Naive thymus-derived CD4-positive, alpha-beta T cell (primary cell): ENCODE measurements around the gene OR1N1. TPM values are rescaled to one million over a fixed set of nuclear protein-coding genes. Genes with fewer than 3 reads are reported as not detected.
A peak's percentile ranks its signal among the peaks of the same experiment; 100 is the strongest.

ENCODE experiments used
- ATAC-seq: fragments of 150-1000 bp; cut with Tn5 transposase; 2 replicates; pipeline ENCODE4 v1.10.0; 2021; ENCODE audit warnings: mild to moderate bottlenecking, moderate library complexity
- CTCF ChIA-PET: fragments of 350-600 bp; sonication (Branson Sonifier 250); formaldehyde crosslinking; loops from one replicate; lab custom pipeline; 2021; ENCODE audit warnings: antibody characterized with exemption; lab: Charles Lee
- POLR2A ChIA-PET: fragments of 350-600 bp; sonication (Branson Sonifier 250); formaldehyde crosslinking; loops from one replicate; lab custom pipeline; 2021; ENCODE audit warnings: antibody characterized with exemption, inconsistent platforms; lab: Charles Lee
- DNase-seq, 9 donors: peaks; one replicate each; pipeline versions ENCODE4 v3.0.0 to v3.0.0-alpha.2; 2020 to 2022; ENCODE audit warnings: mixed read lengths in 1 of 9
- H3K27ac ChIP-seq: one replicate; pipeline ENCODE4 v1.7.0; 2013; ENCODE audit warnings: mild to moderate bottlenecking, low read depth, low read length, moderate library complexity
- H3K27me3 ChIP-seq, 2 donors: one replicate each; pipeline ENCODE4 v1.7.0; 2013; ENCODE audit warnings: low read length in 2 of 2, mild to moderate bottlenecking in 2 of 2, moderate library complexity in 2 of 2; ENCODE audit not compliant: control insufficient read depth in 2 of 2, insufficient read depth in 2 of 2
- H3K36me3 ChIP-seq, 3 experiments: 1 replicate in 2 of 3; 2 replicates in 1 of 3; pipeline ENCODE4 v1.7.0; 2013; ENCODE audit warnings: low read length in 3 of 3, mild to moderate bottlenecking in 3 of 3, moderate library complexity in 1 of 3; ENCODE audit not compliant: insufficient read depth in 3 of 3, control insufficient read depth in 2 of 3
- H3K4me1 ChIP-seq, 2 donors: one replicate each; pipeline ENCODE4 v1.7.0; 2013; ENCODE audit warnings: low read length in 2 of 2, mild to moderate bottlenecking in 2 of 2, moderate library complexity in 1 of 2; ENCODE audit not compliant: control insufficient read depth in 2 of 2, insufficient read depth in 2 of 2
- H3K4me3 ChIP-seq: 2 replicates; pipeline ENCODE4 v1.7.0; 2013; ENCODE audit warnings: mild to moderate bottlenecking, low read length
- H3K9me3 ChIP-seq, 3 experiments: 1 replicate in 2 of 3; 2 replicates in 1 of 3; pipeline ENCODE4 v1.7.0; 2013; ENCODE audit warnings: low read length in 3 of 3; ENCODE audit not compliant: control insufficient read depth in 2 of 3
- H3K27ac Mint-ChIP-seq, 9 donors: one replicate each; pipeline ENCODE4 v1.8.0; 2020 to 2022; ENCODE audit warnings: mixed read lengths in 9 of 9, mild to moderate bottlenecking in 8 of 9, moderate library complexity in 5 of 9, inconsistent platforms in 2 of 9
- H3K27me3 Mint-ChIP-seq, 5 donors: one replicate each; pipeline ENCODE4 v1.8.0; 2021 to 2022; ENCODE audit warnings: mixed read lengths in 5 of 5, mild to moderate bottlenecking in 1 of 5
- H3K36me3 Mint-ChIP-seq, 5 donors: one replicate each; pipeline ENCODE4 v1.8.0; 2020 to 2022; ENCODE audit warnings: mixed read lengths in 5 of 5, mild to moderate bottlenecking in 3 of 5, inconsistent platforms in 1 of 5
- H3K4me1 Mint-ChIP-seq, 7 donors: one replicate each; pipeline ENCODE4 v1.8.0; 2020 to 2022; ENCODE audit warnings: mixed read lengths in 7 of 7, mild to moderate bottlenecking in 3 of 7, inconsistent platforms in 1 of 7
- H3K4me3 Mint-ChIP-seq, 10 donors: one replicate each; pipeline ENCODE4 v1.8.0; 2020 to 2022; ENCODE audit warnings: mild to moderate bottlenecking in 10 of 10, mixed read lengths in 10 of 10, moderate library complexity in 6 of 10, inconsistent platforms in 2 of 10
- H3K9me3 Mint-ChIP-seq, 11 donors: one replicate each; pipeline ENCODE4 v1.8.0; 2020 to 2022; ENCODE audit warnings: mixed read lengths in 11 of 11, mild to moderate bottlenecking in 4 of 11, inconsistent platforms in 1 of 11, moderate library complexity in 1 of 11
- intact Hi-C, 2 donors: fragments of 100-400 bp; cut with micrococcal nuclease; formaldehyde crosslinking; loops; one replicate each; pipeline ENCODE4 v1.15.1; 2023
- polyA plus RNA-seq, 2 donors: library from polyadenylated mRNA; unstranded; fragments of 300-500 nt; fragmentation: Illumina TruSeq; gene quantifications; one replicate each; pipeline ENCODE4 v1.2.3, GENCODE V29; 2021
- total RNA-seq, 6 experiments: library from RNA in 5 of 6; stranded (reverse) in 5 of 6; gene quantifications; 1 replicate in 5 of 6; 2 replicates in 1 of 6; pipeline ENCODE4 v1.2.3 and lab custom pipeline; 2021 to 2026

Gene OR1N1
- total and polyA plus RNA-seq, 7 experiments from 2014 or later = not detected

DNA sequence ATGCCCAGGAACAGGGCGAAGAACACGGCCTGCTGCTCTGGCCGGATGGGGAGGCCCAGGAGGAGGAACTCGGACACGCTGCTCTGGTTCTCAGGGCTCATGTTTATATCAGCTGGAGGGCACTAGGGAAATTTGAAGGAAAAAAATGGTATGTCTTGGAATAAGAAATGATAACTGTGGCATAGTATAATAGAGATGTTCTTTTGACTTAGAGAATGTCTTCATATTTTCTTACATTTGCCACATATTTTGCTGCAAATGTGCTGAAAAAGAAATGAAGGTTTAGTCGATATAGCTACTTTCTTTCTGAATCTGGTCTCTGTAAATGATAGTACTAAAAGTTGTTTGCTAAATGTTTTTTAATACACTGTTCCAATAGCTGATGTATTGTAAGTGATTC lies 49.3 kb downstream of the OR1N1 start, which contains the start of gene OR1J1:
Gene OR1J1 (minus strand): TSS at position 101 of the 400 bp plus-strand sequence. CDS start 0 bp downstream, at position 101.
- no peaks in the 10 kb centered on the region for H3K9me3 Mint-ChIP-seq
- POLR2A ChIA-PET = no interaction called here
- no peak for ATAC-seq

DNA sequence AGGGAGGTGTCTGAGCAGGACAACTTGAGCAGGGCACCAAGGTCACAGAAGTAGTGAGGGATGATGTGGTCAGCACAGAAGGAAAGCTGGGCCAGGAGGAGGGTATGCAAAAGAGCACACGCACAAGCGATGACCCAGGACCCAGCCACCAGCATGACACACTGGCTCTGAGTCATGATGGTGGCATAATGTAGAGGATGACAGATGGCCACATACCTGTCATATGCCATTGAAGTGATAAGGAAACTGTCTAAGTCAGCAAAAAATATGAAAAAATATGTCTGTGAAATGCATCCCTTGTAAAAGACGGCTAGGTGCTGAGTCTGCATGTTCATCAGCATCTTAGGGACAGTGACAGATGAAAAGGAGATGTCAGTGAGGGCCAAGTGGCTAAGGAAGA lies 49.7 kb downstream of the OR1N1 start:
- intact Hi-C loops = no loop called here
- Histone ChIP-seq H3K27me3 (no peaks in the 10 kb centered on the region), H3K36me3 (no peaks in the 10 kb centered on the region), H3K27ac (no peak overlapping the region), H3K4me3 (no peak overlapping the region), H3K9me3 (no peaks in the 10 kb centered on the region), H3K4me1 (no peaks in the 10 kb centered on the region)
- Mint-ChIP-seq H3K9me3 (no peaks in the 10 kb centered on the region), H3K4me1 (no peaks in the 10 kb centered on the region), H3K36me3 (no peaks in the 10 kb centered on the region), H3K27me3 (peaks cover 0 to 47% (median 9%) of the 10 kb centered on the region in 5 donors), H3K4me3 (no peak overlapping the region), H3K27ac (no peak overlapping the region)
- DNase-seq = no peak
- CTCF ChIA-PET = no interaction called here
- ATAC-seq = no peak
- POLR2A ChIA-PET = no interaction called here

More for the DNA sequence above, 49.3 kb downstream of the OR1N1 start, which contains the start of gene OR1J1:
- CTCF ChIA-PET = no interaction called here
- H3K4me1 ChIP-seq = no peaks in the 10 kb centered on the region
- H3K4me1 Mint-ChIP-seq = no peaks in the 10 kb centered on the region
- peaks cover 0 to 52% (median 11%) of the 10 kb centered on the region in 5 donors for H3K27me3 Mint-ChIP-seq
- no peaks in the 10 kb centered on the region for H3K36me3 Mint-ChIP-seq
- H3K9me3 ChIP-seq = no peaks in the 10 kb centered on the region
- intact Hi-C loops = no loop called here
- H3K4me3 ChIP-seq = no peak within 1 kb of the TSS
- H3K27ac ChIP-seq = no peak within 1 kb of the TSS
- H3K4me3 Mint-ChIP-seq = no peak within 1 kb of the TSS
- no peaks in the 10 kb centered on the region for H3K27me3 ChIP-seq
- no peak for DNase-seq
- H3K36me3 ChIP-seq = no peaks in the 10 kb centered on the region
- H3K27ac Mint-ChIP-seq = peak within 1 kb of the TSS in 1 of 9 donors; percentile 3

Other genes starting within 250 kb of the OR1N1 start
- gene PTGS1, start 156.3 kb downstream of the OR1N1 start, total RNA-seq = 1 to 10 TPM in 2 of 5 experiments, under 1 TPM in 3; 0.41 to 7.0 (median 0.67) TPM
- gene PTGS1, start 156.3 kb downstream of the OR1N1 start, polyA plus RNA-seq = under 1 TPM in 1 of 2 donors, not detected in 1; 0.44 TPM
- gene OR1J1, start 49.4 kb downstream of the OR1N1 start, total RNA-seq = not detected
- not detected for gene OR1J1, start 49.4 kb downstream of the OR1N1 start, polyA plus RNA-seq
- gene OR1J2, start 16.5 kb downstream of the OR1N1 start, total RNA-seq = under 1 TPM in 2 of 5 experiments, not detected in 3; 0.66 to 0.69 TPM
- not detected for gene OR1J2, start 16.5 kb downstream of the OR1N1 start, polyA plus RNA-seq
- under 1 TPM in 1 of 5 experiments, not detected in 4; 0.42 TPM for gene OR1J4, start 8.2 kb downstream of the OR1N1 start, total RNA-seq
- not detected for gene OR1J4, start 8.2 kb downstream of the OR1N1 start, polyA plus RNA-seq
- under 1 TPM in 1 of 5 experiments, not detected in 4; 0.85 TPM for gene OR1N2, start 25.8 kb upstream of the OR1N1 start, total RNA-seq
- not detected for gene OR1N2, start 25.8 kb upstream of the OR1N1 start, polyA plus RNA-seq
- gene OR1L8, start 56.1 kb upstream of the OR1N1 start, total RNA-seq = under 1 TPM in 1 of 5 experiments, not detected in 4; 0.19 TPM
- not detected for gene OR1L8, start 56.1 kb upstream of the OR1N1 start, polyA plus RNA-seq
- under 1 TPM in 2 of 5 experiments, not detected in 3; 0.42 to 0.69 TPM for gene OR1Q1, start 87.4 kb upstream of the OR1N1 start, total RNA-seq
- not detected for gene OR1Q1, start 87.4 kb upstream of the OR1N1 start, polyA plus RNA-seq
- gene OR1B1, start 130.3 kb upstream of the OR1N1 start, total RNA-seq = under 1 TPM in 1 of 5 experiments, not detected in 4; 0.66 TPM
- not detected for gene OR1B1, start 130.3 kb upstream of the OR1N1 start, polyA plus RNA-seq
- not detected for gene OR1L1, start 134.4 kb upstream of the OR1N1 start, total RNA-seq
- not detected for gene OR1L1, start 134.4 kb upstream of the OR1N1 start, polyA plus RNA-seq
- not detected for gene OR1L3, start 147.8 kb upstream of the OR1N1 start, total RNA-seq
- not detected for gene OR1L3, start 147.8 kb upstream of the OR1N1 start, polyA plus RNA-seq
- gene OR1L4, start 196.7 kb upstream of the OR1N1 start, total RNA-seq = not detected
- not detected for gene OR1L4, start 196.7 kb upstream of the OR1N1 start, polyA plus RNA-seq
- gene OR1L6, start 215.0 kb upstream of the OR1N1 start, total RNA-seq = not detected
- gene OR1L6, start 215.0 kb upstream of the OR1N1 start, polyA plus RNA-seq = not detected